T-helper 1 cell treated with Interleukin-12 subunit alpha and Interleukin-12 subunit beta and Interleukin-4 antibody, amounts not matched to agents 30 μg/mL and 1 μg/mL, for 36 hours (primary cell): ENCODE measurements around the gene TMTC2.

Experiments
- H3K27ac Mint-ChIP-seq: one replicate; pipeline ENCODE4 v1.8.0; 2021; ENCODE audit warnings: mild to moderate bottlenecking, mixed read lengths
- H3K27me3 Mint-ChIP-seq: one replicate; pipeline ENCODE4 v1.8.0; 2021; ENCODE audit warnings: low read depth, mixed read lengths
- H3K36me3 Mint-ChIP-seq: one replicate; pipeline ENCODE4 v1.8.0; 2021; ENCODE audit warnings: low read depth, mixed read lengths
- H3K4me1 Mint-ChIP-seq: one replicate; pipeline ENCODE4 v1.8.0; 2021; ENCODE audit warnings: low read depth, mixed read lengths
- H3K4me3 Mint-ChIP-seq: one replicate; pipeline ENCODE4 v1.8.0; 2021; ENCODE audit warnings: mild to moderate bottlenecking, moderate library complexity, mixed read lengths
- H3K9me3 Mint-ChIP-seq: one replicate; pipeline ENCODE4 v1.8.0; 2021; ENCODE audit warnings: mixed read lengths

Gene TMTC2

GRCh38 chr12:82694276-82694675 is 7.6 kb downstream of the TMTC2 start:
- no peaks in the 10 kb centered on the region for H3K9me3 Mint-ChIP-seq
- H3K4me1 Mint-ChIP-seq, result peaks cover 8% of the 10 kb centered on the region
- no peaks in the 10 kb centered on the region for H3K27me3 Mint-ChIP-seq
- no peak overlapping the region for H3K4me3 Mint-ChIP-seq
- H3K27ac Mint-ChIP-seq, result no peak overlapping the region
- H3K36me3 Mint-ChIP-seq, result peaks cover 5% of the 10 kb centered on the region

GRCh38 chr12:82694970-82695369 is 8.3 kb downstream of the TMTC2 start:
- Mint-ChIP-seq H3K36me3 (peaks cover 5% of the 10 kb centered on the region), H3K4me3 (no peak overlapping the region), H3K4me1 (peaks cover 2% of the 10 kb centered on the region), H3K9me3 (no peaks in the 10 kb centered on the region), H3K27me3 (no peaks in the 10 kb centered on the region), H3K27ac (no peak overlapping the region)

GRCh38 chr12:82695531-82695930 is 8.8 kb downstream of the TMTC2 start:
- no peaks in the 10 kb centered on the region for H3K9me3 Mint-ChIP-seq
- no peak overlapping the region for H3K27ac Mint-ChIP-seq
- no peak overlapping the region for H3K4me3 Mint-ChIP-seq
- H3K27me3 Mint-ChIP-seq, result no peaks in the 10 kb centered on the region
- H3K36me3 Mint-ChIP-seq, result peaks cover 5% of the 10 kb centered on the region
- no peaks in the 10 kb centered on the region for H3K4me1 Mint-ChIP-seq

- Mint-ChIP-seq H3K27ac (no peak overlapping the region), H3K27me3 (no peaks in the 10 kb centered on the region), H3K36me3 (peaks cover 4% of the 10 kb centered on the region), H3K9me3 (no peaks in the 10 kb centered on the region), H3K4me1 (no peaks in the 10 kb centered on the region), H3K4me3 (no peak overlapping the region)
Observed at GRCh38 chr12:82696543-82696942, 9.8 kb downstream of the TMTC2 start.

GRCh38 chr12:82698708-82699564 is 12.2 kb downstream of the TMTC2 start:
- Mint-ChIP-seq H3K9me3 (no peaks in the 10 kb centered on the region), H3K36me3 (peaks cover 2% of the 10 kb centered on the region), H3K4me1 (no peaks in the 10 kb centered on the region), H3K27me3 (no peaks in the 10 kb centered on the region), H3K27ac (no peak overlapping the region), H3K4me3 (no peak overlapping the region)

GRCh38 chr12:82705774-82706173 is 19.1 kb downstream of the TMTC2 start:
- Mint-ChIP-seq H3K4me1 (peaks cover 5% of the 10 kb centered on the region), H3K27me3 (no peaks in the 10 kb centered on the region), H3K4me3 (no peak overlapping the region), H3K27ac (no peak overlapping the region), H3K9me3 (no peaks in the 10 kb centered on the region), H3K36me3 (peaks cover 2% of the 10 kb centered on the region)

GRCh38 chr12:82708061-82708879 is 21.6 kb downstream of the TMTC2 start:
- H3K9me3 Mint-ChIP-seq, result no peaks in the 10 kb centered on the region
- H3K27me3 Mint-ChIP-seq, result no peaks in the 10 kb centered on the region
- H3K4me3 Mint-ChIP-seq, result no peak overlapping the region
- H3K27ac Mint-ChIP-seq, result no peak overlapping the region
- peaks cover 8% of the 10 kb centered on the region for H3K4me1 Mint-ChIP-seq
- peaks cover 5% of the 10 kb centered on the region for H3K36me3 Mint-ChIP-seq

GRCh38 chr12:82709794-82710355 is 23.2 kb downstream of the TMTC2 start:
- Mint-ChIP-seq H3K4me3 (no peak overlapping the region), H3K27me3 (no peaks in the 10 kb centered on the region), H3K27ac (no peak overlapping the region), H3K36me3 (peaks cover 3% of the 10 kb centered on the region), H3K4me1 (peaks cover 8% of the 10 kb centered on the region), H3K9me3 (no peaks in the 10 kb centered on the region)

GRCh38 chr12:82710741-82711140 is 24.0 kb downstream of the TMTC2 start:
- Mint-ChIP-seq H3K4me3 (no peak overlapping the region), H3K27ac (no peak overlapping the region), H3K4me1 (peaks cover 8% of the 10 kb centered on the region), H3K9me3 (no peaks in the 10 kb centered on the region), H3K27me3 (no peaks in the 10 kb centered on the region), H3K36me3 (peaks cover 3% of the 10 kb centered on the region)

GRCh38 chr12:82714427-82714826 is 27.7 kb downstream of the TMTC2 start:
- Mint-ChIP-seq H3K9me3 (no peaks in the 10 kb centered on the region), H3K4me1 (peaks cover 3% of the 10 kb centered on the region), H3K4me3 (no peak overlapping the region), H3K36me3 (peaks cover 3% of the 10 kb centered on the region), H3K27me3 (no peaks in the 10 kb centered on the region), H3K27ac (no peak overlapping the region)

- H3K36me3 Mint-ChIP-seq, result no peaks in the 10 kb centered on the region
- H3K27me3 Mint-ChIP-seq, result no peaks in the 10 kb centered on the region
- no peaks in the 10 kb centered on the region for H3K9me3 Mint-ChIP-seq
- no peak overlapping the region for H3K27ac Mint-ChIP-seq
- peaks cover 4% of the 10 kb centered on the region for H3K4me1 Mint-ChIP-seq
- H3K4me3 Mint-ChIP-seq, result no peak overlapping the region
Observed at GRCh38 chr12:82721726-82722125, 35.0 kb downstream of the TMTC2 start.

- Mint-ChIP-seq H3K36me3 (no peaks in the 10 kb centered on the region), H3K27me3 (no peaks in the 10 kb centered on the region), H3K9me3 (no peaks in the 10 kb centered on the region), H3K4me3 (no peak overlapping the region), H3K4me1 (peaks cover 4% of the 10 kb centered on the region), H3K27ac (no peak overlapping the region)
Observed at GRCh38 chr12:82723093-82723492, 36.4 kb downstream of the TMTC2 start.

- Mint-ChIP-seq H3K27ac (no peak overlapping the region), H3K4me3 (no peak overlapping the region), H3K27me3 (no peaks in the 10 kb centered on the region), H3K4me1 (peaks cover 4% of the 10 kb centered on the region), H3K9me3 (no peaks in the 10 kb centered on the region), H3K36me3 (no peaks in the 10 kb centered on the region)
Observed at GRCh38 chr12:82723891-82724290, 37.2 kb downstream of the TMTC2 start.

GRCh38 chr12:82725741-82726140 is 39.0 kb downstream of the TMTC2 start:
- Mint-ChIP-seq H3K4me3 (no peak overlapping the region), H3K36me3 (peaks cover 3% of the 10 kb centered on the region), H3K9me3 (no peaks in the 10 kb centered on the region), H3K27ac (no peak overlapping the region), H3K4me1 (peaks cover 4% of the 10 kb centered on the region), H3K27me3 (no peaks in the 10 kb centered on the region)

- Mint-ChIP-seq H3K4me1 (peaks cover 1% of the 10 kb centered on the region), H3K36me3 (peaks cover 3% of the 10 kb centered on the region), H3K27me3 (no peaks in the 10 kb centered on the region), H3K9me3 (no peaks in the 10 kb centered on the region), H3K27ac (no peak overlapping the region), H3K4me3 (no peak overlapping the region)
Observed at GRCh38 chr12:82727886-82728285, 41.2 kb downstream of the TMTC2 start.
